Fibroblast of lung (primary cell): ENCODE data around the gene MCF2L. TPM values are rescaled to one million over a fixed set of nuclear protein-coding genes. Genes with fewer than 3 reads are reported as not detected.
"Not testable (repeated sequence)": the region's sequence is repeated elsewhere in the genome, so short reads cannot be mapped to it uniquely, and the experiment has no call there.

Experiments used
- DNase-seq, 2 donors: peaks; one replicate each; pipeline versions ENCODE4 v3.0.0 to v3.0.0-alpha.2; 2010; ENCODE audit warnings: low read depth in 2 of 2
- H2AFZ ChIP-seq: 2 replicates; pipeline ENCODE4 v1.5.1; 2012; ENCODE audit warnings: low read length, control low read depth, inconsistent platforms
- H3K27ac ChIP-seq: 2 replicates; pipeline ENCODE4 v1.5.1; 2011; ENCODE audit warnings: low read length, control low read depth; ENCODE audit not compliant: insufficient read depth
- H3K27me3 ChIP-seq: 2 replicates; pipeline ENCODE4 v1.5.1; 2011; ENCODE audit warnings: mild to moderate bottlenecking, low read length; ENCODE audit not compliant: control insufficient read depth, insufficient read depth
- H3K36me3 ChIP-seq: 2 replicates; pipeline ENCODE4 v1.5.1; 2011; ENCODE audit warnings: low read length; ENCODE audit not compliant: control insufficient read depth, insufficient read depth
- H3K4me1 ChIP-seq: 2 replicates; pipeline ENCODE4 v1.5.1; 2011; ENCODE audit warnings: low read length; ENCODE audit not compliant: control insufficient read depth, insufficient read depth; ENCODE audit errors: extremely low read depth
- H3K4me2 ChIP-seq: 2 replicates; pipeline ENCODE4 v1.5.1; 2011; ENCODE audit warnings: low read length, control low read depth; ENCODE audit not compliant: insufficient read depth; ENCODE audit errors: extremely low read depth
- H3K4me3 ChIP-seq, 4 experiments: fragments of 200-600 bp in 1 of 4; sonication (generic) in 1 of 4; replicated peaks in 1 of 4; 2 replicates each; pipeline ENCODE4 v1.5.1; 2011 to 2016; ENCODE audit warnings: low read length in 4 of 4, low read depth in 3 of 4, mild to moderate bottlenecking in 3 of 4, control low read depth in 2 of 4, inconsistent platforms in 1 of 4, mixed read lengths in 1 of 4; ENCODE audit not compliant: insufficient read depth in 1 of 4; ENCODE audit errors: control extremely low read depth in 1 of 4
- H3K79me2 ChIP-seq: 2 replicates; pipeline ENCODE4 v1.5.1; 2012; ENCODE audit warnings: mild to moderate bottlenecking, low read length, inconsistent platforms; ENCODE audit not compliant: control insufficient read depth, insufficient read depth
- H3K9ac ChIP-seq: 2 replicates; pipeline ENCODE4 v1.5.1; 2011; ENCODE audit warnings: mild to moderate bottlenecking, low read length, control low read depth; ENCODE audit not compliant: insufficient read depth
- H3K9me3 ChIP-seq: 2 replicates; pipeline ENCODE4 v1.5.1; 2012; ENCODE audit warnings: low read depth, low read length; ENCODE audit not compliant: control insufficient read depth, insufficient read depth
- H4K20me1 ChIP-seq: 2 replicates; pipeline ENCODE4 v1.5.1; 2011; ENCODE audit warnings: low read length; ENCODE audit not compliant: control insufficient read depth, insufficient read depth; ENCODE audit errors: extremely low read depth
- EZH2 ChIP-seq: IDR thresholded peaks from 2 replicates; pipeline ENCODE4 v1.5.1; 2012; ENCODE audit warnings: low read length, control low read depth, mild to moderate bottlenecking; ENCODE audit errors: missing control alignments
- polyA plus RNA-seq, 2 donors: library from polyadenylated mRNA; depleted of rRNA in 1 of 2; stranded (reverse) in 1 of 2; unstranded in 1 of 2; fragments of >200 nt; gene quantifications; 2 replicates each; pipeline ENCODE4 v1.2.1, GENCODE V29; 2011 to 2012; ENCODE audit warnings: missing spikeins in 1 of 2
- total RNA-seq: library from RNA; depleted of rRNA; stranded (reverse); fragments of >200 nt; gene quantifications from 2 replicates; pipeline ENCODE4 v1.2.1, GENCODE V29; 2014
- TF ChIP-seq, protein P1 (sequence below), 2 donors: IDR thresholded peaks in 1 of 2; conservative IDR thresholded peaks in 1 of 2; 1 replicate in 1 of 2; 2 replicates in 1 of 2; pipeline ENCODE4 v1.5.1; 2011 to 2012; ENCODE audit warnings: low read length in 2 of 2, control low read depth in 1 of 2, inconsistent platforms in 1 of 2, low read depth in 1 of 2, mild to moderate bottlenecking in 1 of 2

MCF2L gene
- total and polyA plus RNA-seq, 2 donors (not counting 1 experiment from before 2014, with no cell fraction given) = 0.18 to 3.3 TPM

DNA sequence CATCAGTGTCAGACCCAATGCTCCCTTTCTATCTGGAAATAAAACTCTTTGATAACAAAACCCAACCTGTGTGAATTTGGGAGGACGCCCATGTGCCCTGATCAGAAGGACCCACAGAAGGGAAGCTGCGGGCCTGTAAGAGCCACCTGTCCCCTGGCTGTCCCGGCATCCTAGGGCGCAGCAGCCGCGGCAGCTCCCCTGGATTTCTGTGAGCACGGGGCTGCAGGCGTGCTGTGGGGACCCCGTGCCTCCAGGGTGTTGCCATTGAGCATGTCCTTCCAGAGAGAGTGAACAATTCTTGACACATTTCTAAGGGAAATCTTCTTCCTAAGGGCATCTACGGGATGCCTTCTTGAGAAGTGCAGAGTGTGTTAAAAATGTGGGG lies 60.0 kb downstream of the MCF2L start:
- Histone ChIP-seq H3K9me3 (no peaks in the 10 kb centered on the region), H3K27ac (no peak overlapping the region), H3K4me2 (no peak overlapping the region), H4K20me1 (no peaks in the 10 kb centered on the region), H3K79me2 (no peaks in the 10 kb centered on the region), H3K27me3 (no peaks in the 10 kb centered on the region), H3K9ac (no peak overlapping the region), H3K4me3 (no peak overlapping the region), H3K4me1 (no peaks in the 10 kb centered on the region), H2AFZ (no peak overlapping the region), H3K36me3 (no peaks in the 10 kb centered on the region)
- no peak for DNase-seq
- no peak for TF ChIP-seq EZH2
- TF ChIP-seq, protein P1, sequence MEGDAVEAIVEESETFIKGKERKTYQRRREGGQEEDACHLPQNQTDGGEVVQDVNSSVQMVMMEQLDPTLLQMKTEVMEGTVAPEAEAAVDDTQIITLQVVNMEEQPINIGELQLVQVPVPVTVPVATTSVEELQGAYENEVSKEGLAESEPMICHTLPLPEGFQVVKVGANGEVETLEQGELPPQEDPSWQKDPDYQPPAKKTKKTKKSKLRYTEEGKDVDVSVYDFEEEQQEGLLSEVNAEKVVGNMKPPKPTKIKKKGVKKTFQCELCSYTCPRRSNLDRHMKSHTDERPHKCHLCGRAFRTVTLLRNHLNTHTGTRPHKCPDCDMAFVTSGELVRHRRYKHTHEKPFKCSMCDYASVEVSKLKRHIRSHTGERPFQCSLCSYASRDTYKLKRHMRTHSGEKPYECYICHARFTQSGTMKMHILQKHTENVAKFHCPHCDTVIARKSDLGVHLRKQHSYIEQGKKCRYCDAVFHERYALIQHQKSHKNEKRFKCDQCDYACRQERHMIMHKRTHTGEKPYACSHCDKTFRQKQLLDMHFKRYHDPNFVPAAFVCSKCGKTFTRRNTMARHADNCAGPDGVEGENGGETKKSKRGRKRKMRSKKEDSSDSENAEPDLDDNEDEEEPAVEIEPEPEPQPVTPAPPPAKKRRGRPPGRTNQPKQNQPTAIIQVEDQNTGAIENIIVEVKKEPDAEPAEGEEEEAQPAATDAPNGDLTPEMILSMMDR (conservative IDR thresholded peaks at IDR 0.05 in 1 of 2, IDR thresholded peaks at IDR 0.05 in 1 of 2; ENCODE audit: low read depth in 1 of 2, low read length in 2 of 2) = no peak

DNA sequence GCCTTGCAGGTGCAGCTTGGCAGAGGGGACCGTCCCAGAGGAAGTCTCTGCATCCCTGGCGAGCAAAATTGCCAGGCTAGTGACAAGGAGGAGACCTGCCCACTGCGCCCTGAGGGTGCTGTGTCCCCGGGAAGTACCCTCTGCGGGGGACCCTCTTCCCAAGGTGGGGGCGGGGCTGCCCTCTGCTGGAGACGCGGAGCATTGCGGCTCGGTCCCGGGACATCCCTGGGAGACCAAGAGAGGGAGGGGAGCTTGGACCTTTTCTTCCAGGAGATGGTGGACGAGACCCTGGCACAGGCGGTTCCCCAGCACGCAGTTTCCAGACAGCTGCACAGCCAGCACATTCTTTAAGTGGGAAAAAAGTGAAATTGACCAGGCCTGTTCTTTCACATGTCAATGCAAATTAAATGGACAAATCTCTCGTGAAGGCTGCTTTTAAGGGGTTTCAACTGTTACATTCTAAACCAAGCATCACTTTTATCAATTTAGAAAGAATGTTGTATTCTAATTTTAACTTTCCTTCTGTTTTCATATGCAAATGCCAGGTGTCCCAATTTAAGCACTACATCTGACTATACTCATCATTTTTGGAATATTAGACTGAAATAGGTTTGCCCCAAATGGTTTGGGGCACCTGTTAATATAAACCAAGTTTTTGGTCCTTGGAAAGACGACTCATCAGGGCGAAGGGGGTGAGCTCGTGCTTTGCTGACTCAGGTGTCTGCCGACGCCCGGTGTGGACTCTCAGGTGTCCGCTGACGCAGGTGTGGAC lies 60.7 kb downstream of the MCF2L start:
- Histone ChIP-seq H3K27me3 (no peaks in the 10 kb centered on the region), H3K27ac (no peak overlapping the region), H3K4me2 (no peak overlapping the region), H4K20me1 (no peaks in the 10 kb centered on the region), H3K9ac (no peak overlapping the region), H2AFZ (no peak overlapping the region), H3K36me3 (no peaks in the 10 kb centered on the region), H3K9me3 (no peaks in the 10 kb centered on the region), H3K4me3 (no peak overlapping the region), H3K79me2 (no peaks in the 10 kb centered on the region), H3K4me1 (no peaks in the 10 kb centered on the region)
- DNase-seq = no peak
- TF ChIP-seq EZH2 = no peak
- TF ChIP-seq, protein P1 (conservative IDR thresholded peaks at IDR 0.05 in 1 of 2, IDR thresholded peaks at IDR 0.05 in 1 of 2; ENCODE audit: low read depth in 1 of 2, low read length in 2 of 2) = peak; percentile 61 to 88

DNA sequence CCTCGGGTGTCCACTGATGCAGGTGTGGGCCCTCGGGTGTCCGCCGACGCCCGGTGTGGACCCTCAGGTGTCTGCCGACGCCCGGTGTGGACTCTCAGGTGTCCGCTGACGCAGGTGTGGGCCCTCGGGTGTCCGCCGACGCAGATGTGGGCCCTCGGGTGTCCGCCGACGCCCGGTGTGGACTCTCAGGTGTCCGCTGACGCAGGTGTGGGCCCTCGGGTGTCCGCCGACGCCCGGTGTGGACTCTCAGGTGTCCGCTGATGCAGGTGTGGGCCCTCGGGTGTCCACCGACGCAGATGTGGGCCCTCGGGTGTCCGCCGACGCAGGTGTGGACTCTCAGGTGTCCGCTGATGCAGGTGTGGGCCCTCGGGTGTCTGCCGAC lies 61.2 kb downstream of the MCF2L start:
- not testable (repeated sequence) for H2AFZ ChIP-seq, H3K9me3 ChIP-seq, H3K4me3 ChIP-seq, H3K27me3 ChIP-seq, H3K36me3 ChIP-seq, H4K20me1 ChIP-seq, H3K27ac ChIP-seq, H3K4me1 ChIP-seq, H3K4me2 ChIP-seq, H3K79me2 ChIP-seq, DNase-seq, H3K9ac ChIP-seq
